ENCODE data around the gene UBE2F.
"Not testable (repeated sequence)": the region's sequence is repeated elsewhere in the genome, so short reads cannot be mapped to it uniquely, and the experiment has no call there.

Gene UBE2F

DNA sequence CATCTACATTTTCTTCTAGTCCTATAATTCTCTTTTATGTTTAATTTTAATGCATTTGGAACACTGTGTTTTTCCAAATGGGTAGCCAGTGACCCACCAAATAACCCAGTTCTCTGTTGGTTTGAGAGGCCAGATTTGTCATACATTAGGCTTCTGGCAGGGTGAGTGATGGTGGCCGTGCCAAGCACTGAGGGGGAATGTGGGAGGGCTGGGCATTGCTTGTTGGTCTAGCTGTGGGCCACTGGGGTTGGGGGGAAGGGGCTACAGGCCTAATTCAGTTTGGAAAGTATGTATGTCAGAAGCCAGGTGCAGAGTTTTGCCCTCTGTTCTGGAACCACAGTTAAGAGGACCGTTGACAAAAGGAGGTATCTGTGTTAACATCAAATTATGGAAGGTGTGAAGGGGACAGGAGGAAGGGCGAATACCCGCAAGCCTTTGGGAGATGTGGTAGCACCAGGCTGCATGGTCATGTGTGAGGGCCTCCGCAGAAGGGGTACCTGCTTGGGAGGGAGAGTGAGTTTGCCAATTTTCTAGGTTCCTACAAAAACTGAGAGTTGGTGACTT, 55.9 kb downstream of the UBE2F start:
- no peak for DNase-seq

- DNase-seq: no peak
These were observed 56.8 kb downstream of the UBE2F start for GRCh38 chr2:238023608-238024007.

GRCh38 chr2:238024986-238025385, 58.2 kb downstream of the UBE2F start:
- no peak for DNase-seq

- no peak for DNase-seq
These were observed 59.0 kb downstream of the UBE2F start for GRCh38 chr2:238025741-238026360.

DNA sequence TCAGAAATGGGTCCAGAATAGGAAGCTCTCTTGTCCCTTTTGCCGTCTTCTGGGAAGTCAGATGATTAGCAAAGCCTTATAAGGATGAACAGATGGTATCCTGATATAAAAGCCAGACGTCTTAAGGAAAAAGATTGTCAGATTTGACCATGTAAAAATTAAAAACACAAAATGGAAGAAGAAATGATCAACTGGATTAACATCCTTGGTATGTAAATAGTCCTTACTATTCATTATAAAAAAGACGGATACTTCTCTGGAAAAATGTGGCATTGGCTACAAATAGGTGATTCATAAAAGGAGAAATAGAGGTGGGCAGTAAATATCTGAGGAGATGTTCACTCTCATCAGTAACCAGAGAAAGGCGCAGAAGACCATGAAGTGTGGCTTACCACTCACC, 60.2 kb downstream of the UBE2F start:
- DNase-seq: no peak

- no peak for DNase-seq
These were observed 61.0 kb downstream of the UBE2F start for GRCh38 chr2:238027591-238028415.

DNA sequence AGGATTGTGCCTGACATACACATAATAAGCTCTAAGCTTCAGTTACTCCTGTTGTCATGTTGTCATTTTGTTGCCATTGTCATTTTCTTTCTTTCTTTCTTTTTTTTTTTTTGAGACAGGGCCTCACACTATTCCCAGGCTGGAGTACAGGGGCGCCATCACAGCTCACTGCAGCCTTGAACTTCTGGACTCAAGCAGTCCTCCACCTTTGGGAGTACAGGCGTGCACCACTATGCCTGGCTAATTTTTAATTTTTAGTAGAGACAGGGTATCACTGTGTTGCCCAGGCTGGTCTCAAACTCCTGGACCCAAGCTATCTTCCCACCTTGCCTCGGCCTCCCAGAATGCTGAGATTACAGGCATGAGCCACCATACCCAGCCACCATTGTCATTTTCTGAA, 63.0 kb downstream of the UBE2F start:
- no peak for DNase-seq

GRCh38 chr2:238030422-238031155, 63.8 kb downstream of the UBE2F start:
- no peak for DNase-seq

DNA sequence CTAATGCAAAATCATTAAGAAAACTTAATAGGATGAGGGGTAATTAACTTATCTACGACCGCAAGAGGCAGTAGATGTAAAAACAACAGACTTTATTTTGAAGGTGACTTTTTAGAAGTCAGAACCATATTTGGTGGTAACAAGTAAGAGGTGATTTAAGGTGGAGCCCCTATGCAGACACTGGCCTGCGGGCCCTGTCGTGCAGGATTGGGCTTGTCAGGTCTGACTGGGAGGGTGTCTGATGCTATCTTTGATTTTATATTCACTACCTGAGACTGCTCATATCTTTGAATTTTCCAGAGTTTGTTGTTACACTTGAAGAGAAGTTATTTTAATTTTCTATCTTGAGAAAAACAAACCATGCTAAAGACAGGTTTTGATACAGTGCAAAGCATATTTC, 64.9 kb downstream of the UBE2F start:
- DNase-seq: no peak

- DNase-seq: no peak
These were observed 66.0 kb downstream of the UBE2F start for GRCh38 chr2:238032755-238033337.

DNA sequence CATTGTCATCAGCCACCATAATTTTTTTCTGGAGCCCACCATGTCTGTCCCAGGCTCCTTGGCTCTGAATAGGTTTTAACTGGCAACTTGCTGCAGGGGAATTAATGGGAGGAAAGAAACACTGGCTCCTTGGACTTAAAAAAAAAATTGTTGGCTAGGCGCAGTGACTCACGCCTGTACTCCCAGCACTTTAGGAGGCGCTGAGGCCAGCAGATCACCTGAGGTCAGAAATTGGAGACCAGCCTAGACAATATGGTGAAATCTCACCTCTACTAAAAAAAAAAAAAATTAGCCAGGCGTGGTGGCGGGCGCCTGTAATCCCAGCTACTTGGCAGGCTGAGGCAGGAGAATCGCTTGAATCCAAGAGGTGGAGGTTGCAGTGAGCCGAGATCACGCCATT, 67.2 kb downstream of the UBE2F start:
- not testable (repeated sequence) for DNase-seq

DNA sequence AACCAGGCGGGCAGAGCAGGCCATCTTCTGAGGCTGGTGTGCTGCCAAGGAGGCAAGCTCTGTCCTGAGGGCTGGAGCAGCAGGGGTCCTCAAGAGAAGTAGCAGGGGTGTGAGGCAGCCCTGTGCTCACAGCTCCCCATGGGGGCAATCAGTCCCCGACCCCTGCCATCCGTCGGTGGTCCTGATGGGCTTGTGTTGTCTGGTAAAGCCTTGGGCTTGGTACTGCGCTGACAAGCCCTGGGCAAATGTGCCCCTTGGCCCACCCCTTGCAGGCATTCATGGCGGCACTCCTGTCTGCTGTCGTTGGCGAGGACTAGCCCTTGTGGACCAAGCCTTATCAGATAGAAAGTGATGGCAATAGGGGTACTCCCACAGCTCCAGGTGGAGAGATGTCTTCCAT, 71.4 kb downstream of the UBE2F start:
- no peak for DNase-seq

- DNase-seq: no peak
These were observed 72.3 kb downstream of the UBE2F start for GRCh38 chr2:238039151-238039550.

DNA sequence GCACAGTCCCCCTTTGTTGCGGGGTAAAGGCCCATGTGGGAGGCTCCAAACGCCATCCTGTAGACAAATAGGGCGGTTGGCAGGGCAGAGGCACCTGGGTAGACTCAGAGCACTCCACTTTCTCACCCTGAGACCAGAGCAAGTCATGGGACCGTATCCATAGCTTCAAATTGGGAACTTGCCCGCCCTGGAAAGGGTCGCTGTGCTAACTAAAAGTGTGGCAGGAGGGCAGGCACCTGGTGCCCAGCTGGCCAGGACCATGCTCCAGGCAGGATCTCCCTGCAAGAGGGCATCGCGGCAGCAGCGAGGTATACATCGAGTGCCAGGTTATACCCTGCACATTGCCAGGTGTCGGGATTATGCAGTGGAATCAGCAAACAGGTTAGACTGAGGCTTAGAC, 73.2 kb downstream of the UBE2F start:
- DNase-seq: no peak

DNA sequence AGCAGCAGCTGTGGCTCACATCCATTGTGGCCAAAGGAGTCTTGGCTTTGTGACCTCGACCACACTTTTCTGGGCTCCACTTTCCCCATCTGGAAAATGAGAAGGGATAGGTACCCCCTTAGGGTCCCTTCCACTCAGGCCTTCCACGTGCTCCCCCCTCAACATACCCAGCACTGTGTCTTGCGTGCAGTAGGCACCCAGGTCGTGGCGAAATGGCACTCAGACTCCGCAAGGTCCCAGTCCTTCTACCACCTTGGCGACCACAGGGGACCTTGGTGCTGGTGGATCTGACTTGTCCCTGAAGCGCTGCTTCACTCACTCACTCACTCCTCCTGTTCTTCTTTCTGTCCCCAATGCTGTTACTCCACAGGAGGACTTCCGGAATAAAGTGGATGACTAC, 74.1 kb downstream of the UBE2F start:
- DNase-seq: no peak

DNA sequence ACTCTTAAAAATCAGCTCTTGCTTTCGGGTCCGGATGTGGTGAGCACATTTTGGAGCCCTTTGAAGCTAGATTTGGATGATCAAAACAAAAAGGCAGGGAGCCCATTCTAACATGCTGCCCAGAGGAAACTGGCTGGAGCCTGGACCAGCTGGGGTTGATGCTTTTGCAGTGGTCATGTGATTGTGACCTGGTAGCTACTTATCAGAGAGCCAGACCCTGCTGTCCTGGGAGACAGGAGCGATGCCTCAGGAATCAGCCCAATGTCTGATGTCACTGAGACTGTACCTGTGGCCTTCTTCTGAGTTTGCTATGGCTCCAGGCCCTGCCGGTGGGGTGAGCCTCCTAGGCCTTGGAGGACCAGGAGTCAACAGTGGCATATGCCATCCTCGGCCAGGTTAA, 75.3 kb downstream of the UBE2F start:
- no peak for DNase-seq

DNA sequence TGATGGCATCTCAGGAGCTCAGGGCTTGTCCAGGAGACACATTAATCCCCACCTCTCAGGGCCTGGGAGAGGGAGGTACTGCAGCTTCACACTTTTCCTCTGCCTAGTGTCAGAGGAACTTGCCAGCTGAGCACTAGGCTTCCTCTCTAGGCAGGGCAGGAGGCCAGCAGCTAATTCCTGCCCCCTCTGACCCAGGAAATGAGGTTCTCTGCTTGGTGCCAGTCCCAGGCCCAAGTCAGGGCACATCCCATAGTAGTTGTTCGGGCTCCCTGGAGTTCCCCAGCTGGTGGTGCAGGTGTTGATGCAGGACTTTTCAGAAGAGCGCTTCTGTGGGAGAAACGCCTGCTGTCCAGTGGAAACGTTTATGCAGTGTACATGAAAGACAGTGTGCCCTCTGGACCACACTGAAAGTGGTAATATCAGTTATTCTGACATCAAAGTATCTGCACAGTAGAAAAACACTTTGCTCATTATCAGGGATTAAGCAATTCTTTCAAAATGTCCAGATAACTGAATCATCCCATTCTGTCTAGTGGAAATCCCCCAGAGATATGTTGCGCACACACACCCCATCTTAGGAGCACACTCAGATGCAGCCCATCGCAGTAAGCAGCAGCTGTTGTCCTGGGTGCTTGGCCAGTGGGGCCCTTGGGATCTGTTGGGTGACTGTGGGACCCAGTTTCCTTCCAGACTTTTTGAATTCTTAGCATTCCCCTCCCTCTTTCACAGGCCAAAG, 76.2 kb downstream of the UBE2F start:
- DNase-seq: no peak

GRCh38 chr2:238043851-238044250, 77.0 kb downstream of the UBE2F start:
- no peak for DNase-seq

DNA sequence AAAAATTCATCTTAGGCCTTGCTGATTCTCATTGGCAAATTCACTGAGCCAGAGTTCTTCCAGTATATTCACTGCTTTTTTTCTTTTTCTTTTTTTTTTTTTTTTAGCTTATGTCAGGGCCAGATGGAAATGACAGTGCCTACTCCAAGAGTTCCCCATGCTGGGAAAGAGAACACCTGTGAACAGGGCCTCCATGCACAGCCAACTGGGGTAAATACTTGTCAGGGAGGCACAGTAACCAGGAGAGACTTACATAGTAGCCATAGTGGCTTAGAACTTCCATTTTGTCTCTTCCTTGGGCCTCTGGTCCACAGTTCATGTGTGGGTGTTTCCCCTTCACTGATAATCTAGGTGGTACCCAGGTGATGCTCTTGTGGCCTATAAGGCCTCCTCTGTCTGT, 78.8 kb downstream of the UBE2F start:
- DNase-seq: no peak

GRCh38 chr2:238046725-238047270, 80.0 kb downstream of the UBE2F start:
- no peak for DNase-seq

DNA sequence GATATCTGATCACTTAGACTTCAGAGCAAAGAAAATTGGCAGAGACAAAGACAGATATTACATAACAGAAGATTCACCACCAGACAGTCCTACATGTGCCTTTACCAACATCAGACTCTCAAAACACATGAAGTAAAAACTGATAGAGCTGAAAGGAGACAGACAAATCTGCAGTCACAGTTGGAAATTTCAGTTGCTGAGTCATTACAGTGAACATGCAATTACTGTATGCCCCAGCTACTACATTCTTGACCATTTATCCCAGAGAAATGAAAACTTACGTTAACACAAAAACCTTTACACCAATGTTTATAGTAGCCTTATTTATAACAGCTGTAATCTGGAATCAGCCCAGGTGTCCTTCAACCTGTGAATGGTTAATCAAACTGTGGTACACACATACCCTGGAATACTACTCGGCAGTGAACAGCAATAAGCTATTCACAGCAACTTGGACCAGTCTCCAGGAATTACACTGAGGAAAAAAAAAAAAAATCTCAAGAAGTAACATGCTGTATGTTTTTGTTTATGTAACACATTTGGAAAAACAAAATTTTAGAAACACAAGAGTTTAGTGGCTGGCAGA, 86.5 kb downstream of the UBE2F start:
- DNase-seq: no peak

DNA sequence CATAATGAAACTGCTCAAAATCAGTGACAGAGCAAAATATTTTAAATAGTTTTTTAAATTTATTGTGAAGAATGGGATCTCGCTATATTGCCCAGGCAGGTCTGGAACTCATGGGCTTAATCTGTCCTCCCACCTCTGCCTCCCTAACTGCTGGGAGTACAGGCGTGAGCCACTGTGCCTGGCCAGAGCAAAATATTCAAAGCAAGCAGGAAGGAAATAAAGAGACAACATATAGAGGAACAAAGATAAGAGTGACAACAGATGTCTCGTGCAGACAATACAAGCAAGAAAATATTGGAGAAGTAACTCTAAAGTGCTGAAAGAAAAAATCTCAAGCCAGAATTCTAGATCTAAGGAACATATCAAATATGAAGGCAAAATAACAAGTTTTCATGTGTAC, 89.0 kb downstream of the UBE2F start:
- DNase-seq: no peak

All from central memory CD4-positive, alpha-beta T cell (primary cell).